ENCODE data around the gene PFDN5.

PFDN5 gene

GRCh38 chr12:53258541-53259539 lies 36.5 kb upstream of the PFDN5 start:
- H3K4me3 ChIP-seq (replicated peaks; ENCODE audit: insufficient read depth, low read length) = no peak overlapping the region
- TF ChIP-seq REST (IDR thresholded peaks at IDR 0.05; ENCODE audit: insufficient replicate concordance, low read depth) (no peak), POLR2AphosphoS5 (IDR thresholded peaks at IDR 0.05; ENCODE audit: low read depth) (no peak), SPI1 (IDR thresholded peaks at IDR 0.05; ENCODE audit: borderline replicate concordance, low read depth) (no peak), GABPA (IDR thresholded peaks at IDR 0.05; ENCODE audit: low read depth) (no peak), CTCF (IDR thresholded peaks at IDR 0.05; ENCODE audit: insufficient read depth, low read length) (no peak)
- DNase-seq (ENCODE audit: low read depth in 1 of 2, low spot score in 1 of 2) = no peak
- no peak overlapping the region for H3K27ac ChIP-seq (replicated peaks)
- H3K27me3 ChIP-seq (ENCODE audit: insufficient read depth, poor library complexity, severe bottlenecking) = no peaks in the 10 kb centered on the region

- no peak overlapping the region for H3K4me3 ChIP-seq (replicated peaks; ENCODE audit: insufficient read depth, low read length)
- H3K27ac ChIP-seq (replicated peaks) = no peak overlapping the region
Observed at GRCh38 chr12:53259891-53260290, 35.5 kb upstream of the PFDN5 start.

More at GRCh38 chr12:53259891-53260290, 35.5 kb upstream of the PFDN5 start:
- TF ChIP-seq REST (IDR thresholded peaks at IDR 0.05; ENCODE audit: insufficient replicate concordance, low read depth) = no peak
- no peak for TF ChIP-seq SPI1 (IDR thresholded peaks at IDR 0.05; ENCODE audit: borderline replicate concordance, low read depth)
- no peak for TF ChIP-seq GABPA (IDR thresholded peaks at IDR 0.05; ENCODE audit: low read depth)
- no peak for TF ChIP-seq CTCF (IDR thresholded peaks at IDR 0.05; ENCODE audit: insufficient read depth, low read length)
- TF ChIP-seq POLR2AphosphoS5 (IDR thresholded peaks at IDR 0.05; ENCODE audit: low read depth) = no peak
- no peaks in the 10 kb centered on the region for H3K27me3 ChIP-seq (ENCODE audit: insufficient read depth, poor library complexity, severe bottlenecking)
- DNase-seq (ENCODE audit: low read depth in 1 of 2, low spot score in 1 of 2) = no peak

Measured in HL-60 (cell line).